ENCODE data around the gene OR11G2.

Gene OR11G2

GRCh38 chr14:20176330-20176729 is 14.4 kb upstream of the OR11G2 start:
- Histone ChIP-seq H3K4me3 (ENCODE audit: low read depth in 1 of 2, low read length in 1 of 2) (no peak overlapping the region), H3K9me3 (no peaks in the 10 kb centered on the region), H3K4me1 (ENCODE audit: control insufficient read depth in 1 of 2, insufficient read depth in 1 of 2, low read depth in 1 of 2, low read length in 1 of 2) (peaks cover 9% of the 10 kb centered on the region in 2 experiments), H3K27me3 (no peaks in the 10 kb centered on the region), H3K27ac (no peak overlapping the region), H3K36me3 (no peaks in the 10 kb centered on the region)
- TF ChIP-seq, protein P1, sequence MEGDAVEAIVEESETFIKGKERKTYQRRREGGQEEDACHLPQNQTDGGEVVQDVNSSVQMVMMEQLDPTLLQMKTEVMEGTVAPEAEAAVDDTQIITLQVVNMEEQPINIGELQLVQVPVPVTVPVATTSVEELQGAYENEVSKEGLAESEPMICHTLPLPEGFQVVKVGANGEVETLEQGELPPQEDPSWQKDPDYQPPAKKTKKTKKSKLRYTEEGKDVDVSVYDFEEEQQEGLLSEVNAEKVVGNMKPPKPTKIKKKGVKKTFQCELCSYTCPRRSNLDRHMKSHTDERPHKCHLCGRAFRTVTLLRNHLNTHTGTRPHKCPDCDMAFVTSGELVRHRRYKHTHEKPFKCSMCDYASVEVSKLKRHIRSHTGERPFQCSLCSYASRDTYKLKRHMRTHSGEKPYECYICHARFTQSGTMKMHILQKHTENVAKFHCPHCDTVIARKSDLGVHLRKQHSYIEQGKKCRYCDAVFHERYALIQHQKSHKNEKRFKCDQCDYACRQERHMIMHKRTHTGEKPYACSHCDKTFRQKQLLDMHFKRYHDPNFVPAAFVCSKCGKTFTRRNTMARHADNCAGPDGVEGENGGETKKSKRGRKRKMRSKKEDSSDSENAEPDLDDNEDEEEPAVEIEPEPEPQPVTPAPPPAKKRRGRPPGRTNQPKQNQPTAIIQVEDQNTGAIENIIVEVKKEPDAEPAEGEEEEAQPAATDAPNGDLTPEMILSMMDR (IDR thresholded peaks at IDR 0.05), result no peak

DNA sequence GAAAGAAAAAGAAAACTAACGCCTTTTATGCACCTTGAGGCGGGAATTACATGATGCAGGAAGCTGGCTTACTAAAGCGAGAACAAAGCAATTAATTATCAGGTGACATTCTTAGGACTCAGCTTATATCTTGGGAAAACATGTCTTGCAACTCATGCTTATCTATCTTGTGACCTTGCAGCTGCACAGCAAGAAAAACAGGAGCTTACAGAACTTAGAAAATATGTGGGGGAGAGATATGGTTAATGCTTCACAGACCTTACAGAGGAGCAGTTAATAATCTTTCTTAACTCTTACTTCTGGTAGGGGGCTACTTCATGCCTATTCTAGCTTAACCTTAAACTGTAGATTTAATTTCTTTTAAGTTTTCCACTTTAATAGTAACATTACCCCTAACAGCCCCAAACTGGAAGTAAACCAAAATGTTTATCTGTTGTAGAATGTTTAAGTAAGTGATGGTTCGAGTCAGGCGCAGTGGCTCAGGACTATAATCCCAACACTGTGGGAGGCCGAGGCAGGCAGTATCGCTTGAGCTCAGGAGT is 13.2 kb upstream of the OR11G2 start:
- Histone ChIP-seq H3K9me3 (no peaks in the 10 kb centered on the region), H3K4me1 (ENCODE audit: control insufficient read depth in 1 of 2, insufficient read depth in 1 of 2, low read depth in 1 of 2, low read length in 1 of 2) (peaks cover 9% of the 10 kb centered on the region in 2 experiments), H3K27me3 (no peaks in the 10 kb centered on the region), H3K36me3 (no peaks in the 10 kb centered on the region), H3K4me3 (ENCODE audit: low read depth in 1 of 2, low read length in 1 of 2) (no peak overlapping the region), H3K27ac (no peak overlapping the region)
- TF ChIP-seq, protein P1 (IDR thresholded peaks at IDR 0.05), result no peak

GRCh38 chr14:20179218-20179617 is 11.5 kb upstream of the OR11G2 start:
- Histone ChIP-seq H3K27me3 (no peaks in the 10 kb centered on the region), H3K27ac (no peak overlapping the region), H3K36me3 (no peaks in the 10 kb centered on the region), H3K4me1 (ENCODE audit: control insufficient read depth in 1 of 2, insufficient read depth in 1 of 2, low read depth in 1 of 2, low read length in 1 of 2) (peaks cover 9% of the 10 kb centered on the region in 2 experiments), H3K4me3 (ENCODE audit: low read depth in 1 of 2, low read length in 1 of 2) (no peak overlapping the region), H3K9me3 (no peaks in the 10 kb centered on the region)
- TF ChIP-seq, protein P1 (IDR thresholded peaks at IDR 0.05), result no peak

DNA sequence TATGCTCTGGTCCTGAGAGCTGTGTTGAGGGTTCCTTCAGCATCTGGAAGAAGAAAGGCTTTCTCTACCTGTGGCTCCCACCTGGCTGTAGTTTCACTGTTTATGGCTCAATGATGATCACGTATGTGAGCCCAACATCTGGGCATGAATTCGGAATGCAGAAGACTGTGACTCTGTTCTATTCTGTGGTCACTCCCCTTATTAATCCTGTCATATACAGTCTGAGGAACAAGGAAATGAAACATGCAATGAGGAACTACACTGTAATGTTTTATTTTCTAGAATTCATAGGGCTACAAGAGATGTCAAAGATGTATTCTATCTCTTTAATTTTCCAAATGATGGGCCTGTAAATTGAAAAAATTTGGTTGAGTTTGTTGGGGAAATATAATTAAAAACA is 10.8 kb upstream of the OR11G2 start:
- Histone ChIP-seq H3K9me3 (no peaks in the 10 kb centered on the region), H3K36me3 (no peaks in the 10 kb centered on the region), H3K27ac (no peak overlapping the region), H3K27me3 (no peaks in the 10 kb centered on the region), H3K4me3 (ENCODE audit: low read depth in 1 of 2, low read length in 1 of 2) (no peak overlapping the region), H3K4me1 (ENCODE audit: control insufficient read depth in 1 of 2, insufficient read depth in 1 of 2, low read depth in 1 of 2, low read length in 1 of 2) (peaks cover 9% of the 10 kb centered on the region in 2 experiments)
- TF ChIP-seq, protein P1 (IDR thresholded peaks at IDR 0.05), result no peak

DNA sequence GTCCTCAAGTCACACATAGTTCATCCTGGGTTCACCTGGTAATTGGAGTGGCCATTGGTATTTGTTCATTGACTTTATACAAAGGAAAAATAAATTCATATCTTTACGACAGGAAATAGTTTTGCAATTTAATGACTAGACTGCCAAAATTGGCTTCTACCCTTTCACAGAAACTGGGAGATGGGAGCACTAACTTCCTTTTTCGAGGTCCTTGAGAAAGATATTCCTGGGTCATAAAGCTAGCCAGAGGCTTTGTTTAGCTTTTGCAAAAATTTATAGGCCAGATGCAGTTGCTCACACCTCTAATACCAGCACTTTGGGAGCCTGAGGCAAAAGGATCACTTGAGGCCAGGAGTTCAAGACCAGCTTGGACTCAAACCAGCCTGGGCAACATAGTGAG is 10.2 kb upstream of the OR11G2 start:
- no peak overlapping the region for H3K27ac ChIP-seq
- H3K9me3 ChIP-seq, result no peaks in the 10 kb centered on the region
- TF ChIP-seq, protein P1 (IDR thresholded peaks at IDR 0.05), result no peak
- peaks cover 9% of the 10 kb centered on the region in 2 experiments for H3K4me1 ChIP-seq (ENCODE audit: control insufficient read depth in 1 of 2, insufficient read depth in 1 of 2, low read depth in 1 of 2, low read length in 1 of 2)
- H3K36me3 ChIP-seq, result no peaks in the 10 kb centered on the region
- H3K4me3 ChIP-seq (ENCODE audit: low read depth in 1 of 2, low read length in 1 of 2), result no peak overlapping the region
- H3K27me3 ChIP-seq, result no peaks in the 10 kb centered on the region

- Histone ChIP-seq H3K27ac (no peak overlapping the region), H3K4me3 (ENCODE audit: low read depth in 1 of 2, low read length in 1 of 2) (no peak overlapping the region), H3K36me3 (no peaks in the 10 kb centered on the region), H3K27me3 (no peaks in the 10 kb centered on the region), H3K4me1 (ENCODE audit: control insufficient read depth in 1 of 2, insufficient read depth in 1 of 2, low read depth in 1 of 2, low read length in 1 of 2) (peaks cover 7 to 8% of the 10 kb centered on the region in 2 experiments), H3K9me3 (no peaks in the 10 kb centered on the region)
- TF ChIP-seq, protein P1 (IDR thresholded peaks at IDR 0.05), result no peak
Measured at GRCh38 chr14:20184181-20184580, 6.5 kb upstream of the OR11G2 start.
